ENCODE results near the gene GSC.
"Not testable (repeated sequence)": the region's sequence is repeated elsewhere in the genome, so short reads cannot be mapped to it uniquely, and the experiment has no call there.

Gene GSC

GRCh38 chr14:94728950-94729349 lies 41.0 kb downstream of the GSC start:
- H3K9me3 Mint-ChIP-seq (ENCODE audit: low read depth), result no peaks in the 10 kb centered on the region
- H3K27ac Mint-ChIP-seq, result no peak overlapping the region
- no peaks in the 10 kb centered on the region for H3K4me1 Mint-ChIP-seq (ENCODE audit: low read depth)
- H3K27me3 Mint-ChIP-seq, result peaks cover 3% of the 10 kb centered on the region
- H3K36me3 Mint-ChIP-seq, result no peaks in the 10 kb centered on the region
- H3K4me3 Mint-ChIP-seq, result no peak overlapping the region

- not testable (repeated sequence) for H3K36me3 Mint-ChIP-seq; H3K4me1 Mint-ChIP-seq (ENCODE audit: low read depth); H3K27me3 Mint-ChIP-seq; H3K27ac Mint-ChIP-seq; H3K9me3 Mint-ChIP-seq (ENCODE audit: low read depth); H3K4me3 Mint-ChIP-seq
These were observed 41.5 kb downstream of the GSC start for GRCh38 chr14:94728440-94728839.

GRCh38 chr14:94726649-94727048 lies 43.3 kb downstream of the GSC start:
- H3K4me1 Mint-ChIP-seq (ENCODE audit: low read depth); H3K27me3 Mint-ChIP-seq; H3K9me3 Mint-ChIP-seq (ENCODE audit: low read depth); H3K36me3 Mint-ChIP-seq; H3K4me3 Mint-ChIP-seq; H3K27ac Mint-ChIP-seq: not testable (repeated sequence)

- Mint-ChIP-seq H3K4me1 (ENCODE audit: low read depth) (no peaks in the 10 kb centered on the region), H3K4me3 (no peak overlapping the region), H3K27me3 (peaks cover 2% of the 10 kb centered on the region), H3K36me3 (no peaks in the 10 kb centered on the region), H3K27ac (no peak overlapping the region), H3K9me3 (ENCODE audit: low read depth) (no peaks in the 10 kb centered on the region)
These were observed 44.9 kb downstream of the GSC start for GRCh38 chr14:94724993-94725392.

GRCh38 chr14:94722397-94722796 lies 47.5 kb downstream of the GSC start:
- H3K27me3 Mint-ChIP-seq, result peaks cover 2% of the 10 kb centered on the region
- no peak overlapping the region for H3K27ac Mint-ChIP-seq
- H3K4me3 Mint-ChIP-seq, result no peak overlapping the region
- no peaks in the 10 kb centered on the region for H3K4me1 Mint-ChIP-seq (ENCODE audit: low read depth)
- H3K36me3 Mint-ChIP-seq, result no peaks in the 10 kb centered on the region
- no peaks in the 10 kb centered on the region for H3K9me3 Mint-ChIP-seq (ENCODE audit: low read depth)
